T47D (cell line): ENCODE results near the gene ZNF750.

Source experiments
- DNase-seq, 2 experiments: peaks; one replicate each; pipeline versions ENCODE4 v3.0.0 to v3.0.0-alpha.2; 2011 to 2012; ENCODE audit warnings: low read depth in 1 of 2, low spot score in 1 of 2
- JUND ChIP-seq: IDR thresholded peaks from 2 replicates; pipeline ENCODE4 v1.6.1; 2012; ENCODE audit warnings: low read depth
- in situ Hi-C: cut with HindIII; loops from 2 replicates; pipeline ENCODE4 v1.10.0; 2016; ENCODE audit warnings: low sequenced_read_pairs, low pct_unique_long_range_greater_than_20kb

Gene ZNF750

GRCh38 chr17:82844796-82845162, 5.0 kb upstream of the ZNF750 start:
- in situ Hi-C loops = no loop called here
- no peak for TF ChIP-seq JUND
- DNase-seq = no peak

DNA sequence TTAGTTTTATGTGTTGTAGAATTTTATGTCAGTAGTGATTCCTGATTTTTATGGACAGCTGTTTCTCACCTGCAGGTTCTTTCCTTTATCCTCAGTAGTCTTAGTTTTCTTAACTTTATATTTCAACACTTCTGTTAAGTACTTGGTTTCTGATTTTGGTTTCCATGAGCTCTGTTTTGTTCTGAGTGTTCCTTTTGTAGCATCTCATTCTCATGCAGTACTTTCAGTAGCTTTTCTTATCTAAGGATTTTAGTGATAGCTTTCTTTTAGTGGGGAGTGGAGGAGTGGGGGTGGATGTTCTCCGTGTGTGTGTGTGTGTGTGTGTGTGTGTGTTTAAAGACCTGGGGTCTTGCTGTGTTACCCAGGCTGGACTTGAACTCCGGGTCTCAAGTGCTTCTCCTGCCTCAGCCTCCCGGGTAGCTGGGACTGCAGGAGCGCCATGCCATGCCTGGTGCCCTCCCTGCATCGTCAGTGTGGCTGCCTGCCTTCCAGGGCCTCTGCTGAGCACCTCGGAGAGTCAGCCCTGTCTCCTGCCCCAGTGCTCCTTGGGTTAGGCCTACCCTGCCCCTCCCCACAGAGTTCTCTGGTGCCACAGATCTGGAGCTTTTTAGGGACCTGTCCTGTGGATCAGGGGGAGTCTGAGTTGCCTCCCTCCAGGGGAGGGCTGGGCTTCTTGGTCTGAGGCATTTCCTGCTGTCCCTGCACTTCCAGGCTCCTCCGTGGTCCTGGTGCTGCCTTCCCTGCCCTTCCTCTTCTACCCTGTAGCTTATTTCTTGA, 4.3 kb upstream of the ZNF750 start:
- in situ Hi-C loops = no loop called here
- TF ChIP-seq JUND = no peak
- no peak for DNase-seq

DNA sequence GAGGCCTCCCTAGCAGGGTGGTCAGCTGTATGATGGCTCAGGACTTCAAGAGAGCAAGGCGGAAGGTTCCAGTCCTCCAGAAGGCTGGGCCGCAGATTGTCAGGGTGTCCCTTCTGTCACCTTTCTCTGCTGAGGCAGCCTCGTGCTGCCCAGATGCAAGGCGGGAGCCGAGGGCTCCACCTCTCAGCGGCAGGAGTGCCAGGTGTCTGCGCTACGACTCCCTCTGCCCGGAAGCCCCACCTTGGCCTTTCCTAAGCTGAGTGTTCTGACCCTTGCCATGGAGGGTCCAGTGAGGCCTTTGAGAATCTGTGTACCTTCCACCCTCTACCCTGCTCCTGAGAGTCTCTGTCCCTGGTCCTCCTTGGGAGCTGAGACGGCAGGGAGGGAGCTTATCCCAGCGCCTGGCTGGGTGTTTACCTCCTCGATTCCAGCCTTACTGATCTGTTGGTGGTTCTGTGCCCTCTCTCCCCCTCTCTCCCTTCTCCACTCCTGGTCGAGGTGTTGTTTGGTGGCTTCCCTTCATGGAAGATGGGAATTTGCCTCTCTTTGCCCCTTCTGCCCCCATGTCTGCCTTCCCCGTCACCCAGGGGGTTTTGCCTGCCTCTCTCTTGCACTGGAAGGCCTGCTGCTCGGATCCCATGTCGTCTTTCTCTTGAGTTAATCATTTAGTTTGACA, 2.2 kb upstream of the ZNF750 start:
- DNase-seq = no peak
- in situ Hi-C loops = no loop called here
- no peak for TF ChIP-seq JUND

GRCh38 chr17:82840431-82840831, 609 bp upstream of the ZNF750 start:
- no peak for TF ChIP-seq JUND
- DNase-seq = peak in 1 of 2 experiments; percentile 46
- in situ Hi-C loops = no loop called here

GRCh38 chr17:82838386-82839063, 1.3 kb downstream of the ZNF750 start:
- DNase-seq = peak; percentile 33 to 93
- no peak for TF ChIP-seq JUND
- in situ Hi-C loops = no loop called here

DNA sequence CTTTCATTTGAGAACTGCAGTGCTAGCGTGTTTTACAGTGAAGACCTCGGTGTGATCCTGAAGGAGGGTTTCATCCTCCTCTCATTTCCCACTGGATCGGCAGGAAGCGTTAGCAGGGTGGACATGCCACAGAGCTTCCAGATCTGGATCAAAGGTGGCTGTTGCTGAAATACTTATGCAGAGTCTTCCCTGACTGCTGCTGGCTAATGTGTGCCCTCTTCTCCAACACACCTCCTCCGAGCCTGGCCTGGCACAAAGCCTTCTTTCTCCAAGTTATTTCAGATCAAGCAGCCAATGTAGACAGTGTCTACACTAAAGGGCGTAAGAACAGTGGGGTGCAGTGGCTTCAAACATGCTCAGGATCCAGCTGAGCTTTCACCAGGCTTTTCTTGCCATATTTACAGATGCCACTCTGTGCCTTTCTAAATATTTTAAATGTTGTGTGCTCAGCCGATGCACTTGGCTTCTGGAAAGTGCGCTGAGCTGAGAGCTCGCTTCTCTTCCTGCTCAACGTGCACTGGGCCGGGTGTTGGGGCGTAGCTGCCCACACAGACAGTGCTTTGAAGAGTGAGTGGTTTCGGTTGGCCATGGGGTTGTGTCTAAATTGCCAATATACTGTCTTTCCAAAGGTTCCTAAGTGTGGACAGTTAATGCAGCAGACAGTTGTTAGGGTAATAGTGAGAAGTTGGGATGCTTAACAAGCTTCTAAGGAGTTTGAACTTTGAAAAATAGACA, 2.1 kb downstream of the ZNF750 start:
- DNase-seq = peak in 1 of 2 experiments; percentile 41
- no peak for TF ChIP-seq JUND
- in situ Hi-C loops = no loop called here

DNA sequence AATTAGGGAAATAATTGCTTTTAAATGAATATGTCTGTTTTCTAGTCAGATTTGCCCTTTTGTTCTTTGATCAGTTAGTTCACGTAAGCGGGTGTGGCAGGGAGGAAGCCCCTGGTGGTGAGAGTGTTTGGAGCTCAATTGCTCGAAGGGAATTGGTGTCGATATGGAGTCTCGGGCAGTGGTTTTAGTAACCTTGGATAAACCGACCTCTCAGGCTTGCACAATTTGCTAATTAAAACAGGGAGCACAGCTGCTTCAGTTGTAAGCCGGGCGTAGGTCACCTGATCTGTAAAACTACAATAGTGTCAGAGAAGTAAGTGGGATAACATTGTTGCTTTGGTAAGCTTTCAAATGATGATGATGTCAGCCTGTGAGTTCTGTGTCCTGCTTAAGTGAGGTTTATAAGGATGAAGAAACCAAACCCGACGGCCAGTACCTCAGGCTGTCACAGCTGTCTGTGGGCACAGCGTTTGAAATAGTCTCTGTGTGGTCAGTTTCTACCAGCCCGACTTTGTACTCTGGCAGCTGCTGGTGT, 2.9 kb downstream of the ZNF750 start:
- no peak for TF ChIP-seq JUND

GRCh38 chr17:82835766-82836512, 3.9 kb downstream of the ZNF750 start:
- DNase-seq = no peak
- in situ Hi-C loops = no loop called here
- no peak for TF ChIP-seq JUND

More for the DNA sequence above, 2.9 kb downstream of the ZNF750 start:
- in situ Hi-C loops = no loop called here
- DNase-seq = no peak

DNA sequence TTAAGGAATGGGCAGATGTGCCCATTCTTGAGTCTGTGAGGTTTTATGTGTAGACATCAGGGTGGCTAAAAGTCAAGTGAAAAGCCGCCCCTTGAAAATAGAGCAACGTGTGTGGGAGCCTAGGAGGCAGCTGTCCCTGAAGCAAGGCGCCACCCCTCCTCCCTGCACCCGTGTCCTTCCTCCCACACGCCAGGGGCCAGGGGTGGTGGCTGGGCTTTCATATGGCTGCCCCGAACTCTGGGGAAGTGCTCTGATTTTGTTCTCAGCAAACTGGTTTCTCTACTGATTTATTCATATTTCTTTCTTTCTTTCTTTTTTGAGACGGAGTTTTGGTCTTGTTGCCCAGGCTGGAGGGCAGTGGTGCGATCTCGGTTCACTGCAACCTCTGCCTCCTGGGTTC, 4.7 kb downstream of the ZNF750 start:
- no peak for DNase-seq
- in situ Hi-C loops = no loop called here
- no peak for TF ChIP-seq JUND

DNA sequence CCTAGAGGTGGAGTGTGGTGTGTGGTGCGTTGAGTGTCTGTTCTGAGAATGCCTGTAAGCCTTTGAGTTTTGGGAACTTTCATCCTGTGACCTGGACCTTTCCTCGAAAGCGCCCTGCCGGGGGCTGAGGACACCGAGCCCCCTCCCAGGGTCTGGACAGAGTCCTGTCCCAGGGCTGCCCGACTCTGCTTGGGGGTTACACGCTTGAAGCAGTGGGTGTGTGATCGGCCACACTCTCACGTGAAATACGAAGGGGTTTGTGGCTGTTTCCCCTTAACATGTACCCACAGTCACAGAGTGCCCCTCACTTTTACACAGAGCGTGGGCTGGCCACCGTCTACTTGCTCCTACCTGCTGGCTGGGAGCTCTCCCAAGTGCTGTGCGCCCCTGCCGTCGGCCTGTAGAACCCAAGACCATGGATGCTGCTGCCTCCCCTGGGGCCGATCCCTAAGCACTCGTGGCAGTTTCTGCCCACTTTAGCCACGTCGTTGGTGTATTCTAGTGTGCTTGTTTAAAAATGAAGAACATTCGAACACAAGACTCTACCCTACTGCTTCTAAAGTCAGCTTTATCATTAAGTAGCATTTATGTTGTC, 6.8 kb downstream of the ZNF750 start:
- in situ Hi-C loops = no loop called here
- TF ChIP-seq JUND = no peak
- no peak for DNase-seq

- DNase-seq = no peak
- in situ Hi-C loops = no loop called here
- TF ChIP-seq JUND = no peak
These were observed 7.4 kb downstream of the ZNF750 start for GRCh38 chr17:82832411-82832810.
